NT2/D1 (cell line): ENCODE results near the gene CAPZA2.

Source experiments
- DNase-seq: peaks from one replicate; pipeline ENCODE4 v3.0.0-alpha.2; 2011; ENCODE audit warnings: low read depth, low spot score
- H3K27me3 ChIP-seq: 2 replicates; pipeline ENCODE4 v1.6.0; 2011; ENCODE audit warnings: mild to moderate bottlenecking; ENCODE audit not compliant: insufficient read length, insufficient read depth
- H3K36me3 ChIP-seq: 2 replicates; pipeline ENCODE4 v1.6.1; 2011; ENCODE audit warnings: mild to moderate bottlenecking, low read length, mixed read lengths; ENCODE audit not compliant: insufficient read depth, insufficient read length
- H3K4me1 ChIP-seq: 2 replicates; pipeline ENCODE4 v1.5.1; 2011; ENCODE audit not compliant: insufficient read depth, insufficient read length
- H3K4me3 ChIP-seq: 2 replicates; pipeline ENCODE4 v1.5.1; 2011; ENCODE audit warnings: low read depth; ENCODE audit not compliant: insufficient read length
- H3K9ac ChIP-seq: 2 replicates; pipeline ENCODE4 v1.6.0; 2011; ENCODE audit warnings: low read depth; ENCODE audit not compliant: insufficient read length
- H3K9me3 ChIP-seq: 2 replicates; pipeline ENCODE4 v1.5.1; 2011; ENCODE audit warnings: mild to moderate bottlenecking, low read length; ENCODE audit not compliant: insufficient read depth
- SUZ12 ChIP-seq: IDR thresholded peaks from 2 replicates; pipeline ENCODE4 v1.6.1; 2011; ENCODE audit not compliant: insufficient read length, insufficient read depth; ENCODE audit errors: extremely low read depth
- YY1 ChIP-seq: IDR thresholded peaks from 2 replicates; pipeline ENCODE4 v1.6.1; 2011; ENCODE audit not compliant: insufficient read length, insufficient read depth
- ZNF274 ChIP-seq: IDR thresholded peaks from 2 replicates; pipeline ENCODE4 v1.6.1; 2011; ENCODE audit warnings: mild to moderate bottlenecking, low read depth, low read length

Gene CAPZA2

DNA sequence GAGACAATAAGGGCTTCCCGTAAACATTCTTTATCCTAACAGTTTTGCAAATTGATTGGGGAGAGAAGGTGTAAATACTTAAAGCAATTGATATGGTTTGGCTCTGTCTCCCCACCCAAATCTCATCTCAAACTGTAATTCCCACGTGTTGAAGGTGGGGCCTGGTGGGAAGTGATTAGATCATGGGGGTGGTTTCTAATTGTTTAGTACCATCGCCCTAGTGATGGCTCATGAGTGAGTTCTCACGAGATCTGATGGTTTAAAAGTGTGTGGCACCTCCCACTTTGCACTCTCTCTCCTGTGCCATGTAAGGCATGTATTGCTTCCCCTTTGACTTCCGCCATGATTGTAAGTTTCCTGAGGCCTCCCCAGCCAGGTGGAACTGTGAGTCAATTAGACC lies 22.1 kb upstream of the CAPZA2 start:
- H3K4me3 ChIP-seq: no peak overlapping the region
- no peak overlapping the region for H3K9ac ChIP-seq
- DNase-seq: no peak
- TF ChIP-seq YY1: no peak
- TF ChIP-seq ZNF274: no peak
- no peak for TF ChIP-seq SUZ12
- no peaks in the 10 kb centered on the region for H3K27me3 ChIP-seq
- no peaks in the 10 kb centered on the region for H3K4me1 ChIP-seq
- no peaks in the 10 kb centered on the region for H3K36me3 ChIP-seq
- no peaks in the 10 kb centered on the region for H3K9me3 ChIP-seq

DNA sequence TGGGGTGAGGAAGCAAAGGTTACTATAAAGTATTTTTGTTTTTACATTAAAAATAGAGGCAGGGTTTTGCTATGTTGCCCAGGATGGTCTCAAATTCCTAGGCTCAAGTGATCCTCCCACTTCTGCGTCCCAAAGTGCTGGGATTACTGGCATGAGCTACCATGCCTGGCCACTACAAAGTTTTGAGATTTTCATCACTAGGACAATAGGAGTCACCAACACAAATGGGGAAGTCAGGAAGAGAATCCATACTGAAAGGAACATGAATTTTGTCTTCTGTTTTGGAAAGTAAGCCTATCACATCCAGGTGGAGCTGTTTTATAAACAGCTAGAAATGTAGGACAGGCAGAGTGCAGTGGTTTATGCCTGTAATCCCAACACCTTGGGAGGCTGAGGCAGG lies 20.0 kb upstream of the CAPZA2 start:
- Histone ChIP-seq H3K9me3 (no peaks in the 10 kb centered on the region), H3K9ac (no peak overlapping the region), H3K4me1 (no peaks in the 10 kb centered on the region), H3K4me3 (no peak overlapping the region), H3K36me3 (no peaks in the 10 kb centered on the region), H3K27me3 (no peaks in the 10 kb centered on the region)
- TF ChIP-seq YY1 (no peak), SUZ12 (no peak), ZNF274 (no peak)
- DNase-seq: no peak

GRCh38 chr7:116843378-116843777 lies 19.0 kb upstream of the CAPZA2 start:
- H3K4me3 ChIP-seq: no peak overlapping the region

DNA sequence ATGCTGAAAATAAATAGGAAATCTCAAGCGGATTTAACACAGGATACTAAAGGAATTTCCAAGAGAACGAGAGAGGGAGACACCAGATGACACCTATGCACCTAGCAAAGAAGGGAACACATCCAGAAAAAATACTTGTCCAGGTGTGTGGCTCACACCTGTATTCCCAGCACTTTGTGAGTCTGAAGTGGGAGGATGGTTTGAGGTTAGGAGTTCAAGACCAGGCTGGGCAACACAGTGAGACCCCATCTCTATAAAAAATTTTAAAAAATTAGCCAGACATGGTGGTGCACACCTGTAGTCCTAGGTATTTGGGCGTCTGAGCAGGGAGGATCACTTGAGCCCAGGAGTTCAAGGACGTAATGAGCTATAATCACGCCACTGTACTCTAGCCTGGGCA lies 11.2 kb upstream of the CAPZA2 start:
- no peak for DNase-seq
- TF ChIP-seq ZNF274 (no peak), YY1 (no peak), SUZ12 (no peak)
- H3K36me3 ChIP-seq: no peaks in the 10 kb centered on the region
- H3K4me3 ChIP-seq: no peak overlapping the region
- H3K9ac ChIP-seq: no peak overlapping the region
- H3K27me3 ChIP-seq: no peaks in the 10 kb centered on the region
- H3K4me1 ChIP-seq: no peaks in the 10 kb centered on the region
- H3K9me3 ChIP-seq: no peaks in the 10 kb centered on the region

More at GRCh38 chr7:116843378-116843777, 19.0 kb upstream of the CAPZA2 start:
- Histone ChIP-seq H3K9me3 (no peaks in the 10 kb centered on the region), H3K27me3 (no peaks in the 10 kb centered on the region), H3K4me1 (no peaks in the 10 kb centered on the region), H3K9ac (no peak overlapping the region), H3K36me3 (no peaks in the 10 kb centered on the region)
- TF ChIP-seq YY1 (no peak), SUZ12 (no peak), ZNF274 (no peak)
- DNase-seq: no peak

- no peak for DNase-seq
- no peak overlapping the region for H3K4me3 ChIP-seq
- no peaks in the 10 kb centered on the region for H3K4me1 ChIP-seq
- no peak overlapping the region for H3K9ac ChIP-seq
- H3K9me3 ChIP-seq: no peaks in the 10 kb centered on the region
- no peaks in the 10 kb centered on the region for H3K36me3 ChIP-seq
- no peak for TF ChIP-seq YY1
- TF ChIP-seq ZNF274: no peak
- no peak for TF ChIP-seq SUZ12
- H3K27me3 ChIP-seq: no peaks in the 10 kb centered on the region
Observed at GRCh38 chr7:116851671-116852070, 10.7 kb upstream of the CAPZA2 start.

DNA sequence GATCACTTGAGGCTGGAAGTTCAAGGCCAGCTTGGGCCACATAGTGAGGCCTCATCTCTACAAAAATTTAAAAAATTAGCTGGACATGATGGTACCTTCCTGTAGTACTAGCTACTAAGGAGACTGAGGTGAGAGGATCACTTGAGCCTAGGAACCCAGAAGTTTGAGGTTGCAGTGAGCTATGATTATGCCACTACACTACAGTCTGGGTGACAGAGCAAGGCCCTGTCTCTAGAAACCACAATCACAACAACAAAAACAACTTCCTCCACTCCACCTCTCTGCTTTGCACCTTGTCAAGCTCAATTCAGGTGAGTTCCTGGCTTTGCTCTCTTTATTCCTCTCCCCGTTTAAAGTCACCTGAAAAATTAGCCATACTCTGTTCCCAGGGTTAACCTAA lies 8.3 kb upstream of the CAPZA2 start:
- Histone ChIP-seq H3K27me3 (no peaks in the 10 kb centered on the region), H3K9ac (no peak overlapping the region), H3K4me3 (no peak overlapping the region), H3K4me1 (no peaks in the 10 kb centered on the region), H3K36me3 (no peaks in the 10 kb centered on the region), H3K9me3 (no peaks in the 10 kb centered on the region)
- TF ChIP-seq SUZ12: no peak
- no peak for TF ChIP-seq ZNF274
- TF ChIP-seq YY1: no peak
- no peak for DNase-seq

- TF ChIP-seq SUZ12 (no peak), YY1 (no peak), ZNF274 (no peak)
- no peak overlapping the region for H3K4me3 ChIP-seq
- H3K27me3 ChIP-seq: no peaks in the 10 kb centered on the region
- H3K4me1 ChIP-seq: no peaks in the 10 kb centered on the region
- no peaks in the 10 kb centered on the region for H3K9me3 ChIP-seq
- H3K9ac ChIP-seq: no peak overlapping the region
- no peak for DNase-seq
- no peaks in the 10 kb centered on the region for H3K36me3 ChIP-seq
Observed at GRCh38 chr7:116857052-116857451, 5.3 kb upstream of the CAPZA2 start.
